ENCODE results near the gene TSEN2.
"Not testable (repeated sequence)": the region's sequence is repeated elsewhere in the genome, so short reads cannot be mapped to it uniquely, and the experiment has no call there.

DNA sequence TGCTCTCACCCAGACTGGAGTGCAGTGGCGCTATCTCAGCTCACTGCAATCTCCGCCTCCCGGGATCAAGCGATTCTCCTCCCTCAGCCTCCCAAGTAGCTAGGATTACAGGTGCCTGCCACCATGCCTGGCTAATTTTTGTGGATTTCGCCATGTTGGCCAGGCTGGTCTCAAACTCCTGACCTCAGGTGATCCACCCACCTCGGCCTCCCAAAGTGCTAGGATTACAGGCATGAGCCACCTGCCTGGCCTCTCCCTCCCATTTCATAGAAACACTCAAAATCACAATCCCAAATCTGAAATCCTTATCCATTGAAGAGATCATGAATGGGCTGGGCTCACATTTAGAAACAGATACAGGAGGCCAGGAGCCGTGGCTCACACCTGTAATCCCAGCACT, 15.1 kb upstream of the TSEN2 start:
- not testable (repeated sequence) for TF ChIP-seq CTCF (IDR thresholded peaks at IDR 0.05; ENCODE audit: insufficient read depth, low read length, poor library complexity, severe bottlenecking); EZH2phosphoT487 (conservative IDR thresholded peaks at IDR 0.05; ENCODE audit: low read length)
